Activated CD8-positive, alpha-beta memory T cell treated with anti-CD3 and anti-CD28 coated beads for 48 hours (primary cell): Measurements from ENCODE around the gene ITGAE.

ENCODE experiments used
- DNase-seq, 3 experiments: peaks; one replicate each; pipeline ENCODE4 v3.0.0-alpha.2; 2020; ENCODE audit warnings: low read depth in 2 of 3, low spot score in 2 of 3

The ITGAE gene

DNA sequence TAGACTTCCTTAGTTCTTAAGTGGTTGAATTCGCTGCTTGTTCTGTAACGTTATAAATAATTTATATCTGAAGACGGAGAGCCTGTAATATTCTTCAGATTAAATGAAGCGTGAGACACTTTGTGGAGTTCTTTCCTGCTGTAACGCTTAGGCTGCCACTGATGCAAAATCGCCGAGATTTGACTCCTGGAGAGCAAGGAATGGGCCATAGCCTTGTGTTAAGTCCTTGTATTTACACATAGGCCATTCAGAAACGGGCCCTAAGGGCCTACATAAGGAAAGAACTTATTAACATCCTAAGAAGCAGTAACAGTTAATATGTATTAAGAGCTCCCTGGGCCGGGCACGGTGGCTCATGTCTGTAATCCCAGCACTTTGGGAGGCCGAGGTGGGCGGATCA, 131.4 kb downstream of the ITGAE start:
- DNase-seq = no peak

DNA sequence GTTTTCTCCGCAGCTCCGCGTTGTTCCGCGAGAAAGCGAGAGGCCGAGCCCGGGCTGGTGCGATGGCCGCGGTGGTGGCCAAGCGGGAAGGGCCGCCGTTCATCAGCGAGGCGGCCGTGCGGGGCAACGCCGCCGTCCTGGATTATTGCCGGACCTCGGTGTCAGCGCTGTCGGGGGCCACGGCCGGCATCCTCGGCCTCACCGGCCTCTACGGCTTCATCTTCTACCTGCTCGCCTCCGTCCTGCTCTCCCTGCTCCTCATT, 132.0 kb downstream of the ITGAE start:
- no peak for DNase-seq

DNA sequence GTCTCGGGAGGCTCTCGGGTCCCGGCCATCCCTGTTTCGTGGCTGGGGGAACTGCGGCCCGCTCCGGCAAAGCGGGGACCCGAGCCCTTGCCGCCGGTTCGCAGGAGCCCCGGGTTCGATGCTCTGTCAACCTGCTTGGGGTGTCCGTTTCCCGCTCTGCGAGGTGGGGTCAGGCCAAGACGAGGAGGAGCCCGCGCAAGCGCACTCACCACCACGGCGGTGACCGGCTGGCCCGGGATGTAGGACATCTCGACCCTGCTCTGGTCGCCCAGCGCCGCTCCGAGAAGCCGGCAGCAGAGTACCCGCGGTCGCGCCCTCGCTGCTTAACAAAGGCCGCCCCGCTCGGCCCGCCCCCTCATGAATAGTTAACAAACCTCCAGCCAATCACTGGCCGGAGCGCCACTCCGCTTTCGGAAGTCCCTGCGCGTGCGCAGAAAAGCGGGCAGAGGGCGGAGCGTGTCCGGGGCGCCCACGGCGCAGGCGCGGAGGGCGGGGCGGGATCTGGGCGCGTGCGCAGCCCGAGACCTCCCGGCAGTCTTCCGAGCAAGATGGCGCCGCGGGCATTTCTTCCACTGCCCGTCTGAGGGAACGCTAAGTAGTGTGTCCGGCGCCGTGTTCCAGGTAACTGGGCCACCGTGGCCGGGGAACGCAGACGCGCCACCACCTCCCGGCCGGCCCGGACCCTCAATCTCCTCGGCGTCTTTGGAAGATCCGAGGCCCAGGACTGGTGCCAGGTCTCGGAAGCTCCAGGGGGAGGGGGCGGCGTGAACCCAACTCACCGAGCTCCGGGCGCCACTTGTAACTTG, 132.5 kb downstream of the ITGAE start, which contains the start of the genes EMC6 and TAX1BP3:
EMC6 (plus strand) TSS at position 534 of the 806 bp plus-strand sequence. CDS start 335 bp downstream, outside the sequence.
TAX1BP3 (minus strand) TSS at position 300 of the 806 bp plus-strand sequence; CDS start at position 248, 52 bp downstream.
- peak; percentile 98 to 100 (median 99) for DNase-seq

DNA sequence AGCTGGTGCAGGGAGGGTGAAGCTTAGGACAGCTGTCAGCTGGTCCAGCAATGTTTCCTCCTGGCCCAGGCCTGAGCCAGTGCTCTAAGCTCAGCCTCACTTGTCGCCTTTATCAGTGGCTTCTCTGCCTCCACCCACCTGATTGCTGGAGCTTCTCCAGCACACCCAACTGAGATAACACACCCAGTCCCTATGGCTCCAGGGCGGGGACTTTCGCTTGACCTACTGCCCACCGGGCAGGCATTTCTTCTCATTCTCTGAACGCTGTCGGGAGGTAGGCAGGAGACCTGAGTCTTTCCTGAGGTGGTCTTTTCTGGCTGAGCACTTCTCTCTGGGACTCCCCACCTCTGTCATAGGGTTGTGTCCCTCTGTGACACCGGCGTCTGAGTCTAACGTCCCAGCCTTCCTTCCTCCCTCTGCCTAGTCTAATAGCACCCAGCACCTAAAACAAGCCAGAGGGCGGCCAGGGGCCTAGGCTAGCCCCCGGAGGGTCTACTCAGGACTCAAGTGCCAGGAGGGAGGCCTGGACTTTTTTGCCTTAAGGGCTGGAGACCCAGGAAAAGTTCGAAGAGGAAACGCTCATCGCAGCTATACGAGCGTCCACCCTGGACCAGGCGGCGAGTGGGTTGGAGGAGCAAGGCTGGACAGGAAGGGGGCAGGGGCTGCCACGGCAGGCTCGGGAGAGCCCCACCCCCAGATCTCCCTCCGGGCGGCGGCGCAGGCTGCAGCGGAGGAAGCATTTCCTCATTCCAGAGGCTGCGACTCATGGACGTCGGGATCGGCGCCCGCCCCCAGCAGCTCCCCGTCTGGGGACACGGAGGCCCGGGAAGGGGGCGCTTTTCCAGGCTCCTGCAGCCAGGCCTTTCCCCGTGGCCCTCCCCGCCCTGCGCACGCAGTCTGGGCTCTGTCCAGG, 133.4 kb downstream of the ITGAE start:
- no peak for DNase-seq

DNA sequence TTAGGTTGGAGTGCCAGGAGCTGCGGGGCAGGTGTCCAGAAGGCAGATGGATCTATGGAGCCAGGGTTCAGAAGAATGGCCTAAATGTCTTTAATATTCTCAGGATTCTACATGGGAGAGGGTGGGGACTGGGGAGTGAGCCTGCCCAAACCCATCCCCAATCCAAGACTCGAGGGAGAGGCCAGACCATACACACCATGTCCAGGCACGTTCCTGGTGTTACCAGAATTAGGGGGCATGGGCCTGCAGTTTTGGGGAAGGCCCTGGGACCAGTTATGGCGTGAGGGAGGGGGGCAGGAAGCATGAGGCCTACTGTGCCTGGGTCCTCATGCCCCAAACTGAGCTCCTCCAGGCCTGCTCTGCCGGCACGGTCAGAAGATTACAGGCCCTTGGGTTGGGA, 134.5 kb downstream of the ITGAE start:
- no peak for DNase-seq

DNA sequence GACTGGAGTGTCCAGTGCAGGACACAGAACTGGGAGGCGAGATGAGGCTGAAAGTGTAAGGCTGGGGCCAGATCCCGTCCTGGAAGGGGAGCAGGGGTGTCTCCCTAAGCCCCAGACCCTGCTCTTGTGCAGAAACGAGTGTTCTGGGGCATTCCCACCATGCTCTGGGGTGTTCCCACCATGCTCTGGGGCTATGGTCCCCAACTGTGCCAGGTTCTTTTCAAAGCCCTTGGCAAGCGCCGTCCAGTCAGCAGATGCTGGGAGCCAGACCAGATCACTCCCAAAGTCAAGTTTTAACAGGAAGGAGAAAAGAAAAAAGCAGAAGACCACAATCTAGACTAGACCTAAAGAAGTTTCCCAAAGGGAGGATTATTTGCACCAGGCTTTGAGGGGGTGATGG, 135.2 kb downstream of the ITGAE start:
- no peak for DNase-seq
